Psoas muscle (tissue), 8 donors: ENCODE results near the gene TCHP. TPM values are rescaled to one million over a fixed set of nuclear protein-coding genes. Genes with fewer than 3 reads are reported as not detected.

Experiments
- ATAC-seq, 4 donors: fragments of 200-7000 bp; cut with Tn5 transposase; one replicate each; pipeline ENCODE4 v1.9.1; 2020; ENCODE audit warnings: moderate library complexity in 3 of 4, mild to moderate bottlenecking in 2 of 4
- DNase-seq, 2 donors: peaks; one replicate each; pipeline ENCODE4 v3.0.0-alpha.2; 2020
- H3K27ac ChIP-seq: fragments of 200-600 bp; one replicate; pipeline ENCODE4 v1.8.0; 2022
- H3K27me3 ChIP-seq, 3 donors: fragments of 200-600 bp in 1 of 3; one replicate each; pipeline versions ENCODE4 v1.6.1 to v1.8.0; 2013 to 2022; ENCODE audit warnings: low read length in 2 of 3, mild to moderate bottlenecking in 2 of 3, moderate library complexity in 1 of 3; ENCODE audit not compliant: insufficient read depth in 3 of 3
- H3K36me3 ChIP-seq, 2 donors: fragments of 200-600 bp in 1 of 2; one replicate each; pipeline versions ENCODE4 v1.6.1 to v1.8.0; 2013 to 2022; ENCODE audit warnings: low read depth in 1 of 2, mild to moderate bottlenecking in 1 of 2, moderate library complexity in 1 of 2; ENCODE audit not compliant: insufficient read depth in 1 of 2
- H3K4me1 ChIP-seq: fragments of 200-600 bp; one replicate; pipeline ENCODE4 v1.8.0; 2022
- H3K4me3 ChIP-seq: fragments of 200-600 bp; one replicate; pipeline ENCODE4 v1.8.0; 2022; ENCODE audit warnings: mild to moderate bottlenecking
- H3K9me3 ChIP-seq: fragments of 200-600 bp; one replicate; pipeline ENCODE4 v1.8.0; 2022
- WGBS, 3 donors: extraction: QIAGEN DNeasy Blood & Tissue Kit; methylation state at CpG; one replicate each; pipeline versions ENCODE4 v1.1.6 to v1.1.7; 2013; 5-methylcytosine and 5-hydroxymethylcytosine counted together
- intact Hi-C, 2 donors: fragments of 100-400 bp; cut with DNase I; formaldehyde crosslinking; loops; one replicate each; pipeline versions ENCODE4 v1.11.0 to v1.14.2; 2022
- polyA plus RNA-seq, 3 donors: library from polyadenylated mRNA; stranded (reverse); fragments of 200-250 nt; gene quantifications; one replicate each; pipeline ENCODE4 v1.2.3, GENCODE V29; 2013
- total RNA-seq, 4 donors: library from RNA; stranded (reverse); fragmentation: NEBNext Ultra II Directional in 2 of 4; extraction: Animal tissue kit (Norgen Biotek cat#: 25700) in 2 of 4; gene quantifications; one replicate each; pipeline versions ENCODE4 v1.2.1 to v1.2.4, GENCODE V29; 2021 to 2023
- TF ChIP-seq, protein P1 (sequence below): fragments of 200-600 bp; IDR thresholded peaks from one replicate; pipeline ENCODE4 v1.8.0; 2022; ENCODE audit warnings: antibody characterized with exemption
- donor health status: healthy with polysubstance abuse.
- donor health status: DM: no; HTN: no; CAD: no; lungs with moderate emphysema.
- donor health status: Bipolar disorder and iron deficiency.
- donor health status: healthy.
- donor health status: DM: yes; HTN: yes; CAD: no.
- donor health status: DM: no; HTN: no; CAD: no.
- donor health status: DM: no; HTN: no; CAD: no.
- donor health status: DM: yes; HTN: yes; CAD: no.

Gene TCHP
- total and polyA plus RNA-seq, 7 donors, result 4.5 to 14.8 (median 8.2) TPM

DNA sequence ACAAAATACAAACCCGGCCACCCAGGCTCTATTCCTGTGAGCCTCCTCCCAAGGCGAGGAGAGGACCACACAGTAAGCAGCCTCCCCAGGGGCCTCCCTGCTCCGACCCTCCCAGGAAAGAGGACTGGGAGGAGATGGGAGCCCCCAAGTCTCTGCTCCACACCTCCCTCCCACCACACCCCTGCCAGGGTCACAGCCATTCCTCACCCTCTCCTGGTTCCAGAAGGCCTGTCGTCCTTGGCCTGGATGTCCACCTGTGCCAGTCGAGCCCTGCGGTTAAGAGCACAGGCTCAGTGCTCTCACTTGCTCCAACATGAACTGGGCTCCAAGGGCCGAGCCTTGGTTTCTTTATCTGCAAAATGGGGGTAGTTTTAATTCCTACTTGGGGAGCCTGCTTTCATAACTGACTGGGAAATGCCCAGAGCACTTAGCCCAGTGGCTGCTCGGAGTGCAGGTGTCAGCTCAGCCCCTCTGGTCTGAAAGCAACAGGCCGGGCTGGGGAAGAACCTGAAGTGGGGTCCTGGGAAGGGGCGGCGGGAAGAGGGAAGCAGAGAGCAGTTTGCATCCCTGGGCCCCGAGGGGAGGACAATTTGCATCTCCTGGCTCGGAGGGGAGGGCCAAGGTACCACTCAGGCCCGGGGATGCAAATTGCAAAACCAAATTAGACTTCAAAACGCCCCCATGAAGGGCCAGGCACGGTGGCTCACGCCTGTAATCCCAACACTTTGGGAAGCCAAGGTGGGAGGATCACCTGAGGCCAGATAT lies 23.6 kb downstream of the TCHP start:
- intact Hi-C loops, result no loop called here
- H3K36me3 ChIP-seq, result peaks cover 3 to 51% of the 10 kb centered on the region in 2 donors
- ATAC-seq (no peak), DNase-seq (no peak)
- H3K27ac ChIP-seq, result no peak overlapping the region
- WGBS, 3 donors, result 76 to 83% (median 80%) methylated on average over 17 of the region's 17 CpGs
- peaks cover 8% of the 10 kb centered on the region for H3K4me1 ChIP-seq
- H3K9me3 ChIP-seq, result no peaks in the 10 kb centered on the region
- no peaks in the 10 kb centered on the region for H3K27me3 ChIP-seq
- TF ChIP-seq, protein P1, sequence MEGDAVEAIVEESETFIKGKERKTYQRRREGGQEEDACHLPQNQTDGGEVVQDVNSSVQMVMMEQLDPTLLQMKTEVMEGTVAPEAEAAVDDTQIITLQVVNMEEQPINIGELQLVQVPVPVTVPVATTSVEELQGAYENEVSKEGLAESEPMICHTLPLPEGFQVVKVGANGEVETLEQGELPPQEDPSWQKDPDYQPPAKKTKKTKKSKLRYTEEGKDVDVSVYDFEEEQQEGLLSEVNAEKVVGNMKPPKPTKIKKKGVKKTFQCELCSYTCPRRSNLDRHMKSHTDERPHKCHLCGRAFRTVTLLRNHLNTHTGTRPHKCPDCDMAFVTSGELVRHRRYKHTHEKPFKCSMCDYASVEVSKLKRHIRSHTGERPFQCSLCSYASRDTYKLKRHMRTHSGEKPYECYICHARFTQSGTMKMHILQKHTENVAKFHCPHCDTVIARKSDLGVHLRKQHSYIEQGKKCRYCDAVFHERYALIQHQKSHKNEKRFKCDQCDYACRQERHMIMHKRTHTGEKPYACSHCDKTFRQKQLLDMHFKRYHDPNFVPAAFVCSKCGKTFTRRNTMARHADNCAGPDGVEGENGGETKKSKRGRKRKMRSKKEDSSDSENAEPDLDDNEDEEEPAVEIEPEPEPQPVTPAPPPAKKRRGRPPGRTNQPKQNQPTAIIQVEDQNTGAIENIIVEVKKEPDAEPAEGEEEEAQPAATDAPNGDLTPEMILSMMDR, result no peak
- no peak overlapping the region for H3K4me3 ChIP-seq

DNA sequence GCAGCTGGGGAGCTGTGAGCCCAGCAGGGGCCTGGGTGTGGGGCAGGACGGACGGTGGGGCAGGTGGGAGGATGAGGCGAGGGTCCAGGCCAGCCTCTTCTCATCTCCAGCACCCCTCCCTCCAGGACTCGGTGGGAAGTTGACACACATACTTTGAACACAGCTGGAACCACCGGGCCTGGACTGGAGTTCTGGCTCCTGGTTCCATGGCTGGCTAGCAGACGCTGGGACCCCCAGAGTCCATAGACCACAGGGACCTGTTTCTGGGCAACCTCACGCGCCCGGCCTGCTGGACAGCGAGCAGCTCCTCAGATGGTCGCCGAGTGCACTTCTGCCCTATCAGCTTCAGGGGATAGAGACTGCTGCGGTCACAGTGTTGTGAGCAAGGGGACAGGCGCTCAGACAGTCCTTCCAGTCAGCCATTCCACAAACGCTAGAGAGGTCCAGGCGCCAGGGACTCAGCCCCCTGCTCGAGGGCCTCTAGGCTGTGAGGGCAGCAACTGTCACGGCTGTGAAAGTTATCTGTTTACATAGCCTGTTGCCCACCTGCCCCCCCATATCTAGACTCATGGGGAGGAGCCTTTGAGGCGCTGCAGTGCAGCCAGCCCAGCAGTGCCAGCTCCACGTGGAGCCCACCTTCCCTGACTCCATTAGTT lies 25.2 kb downstream of the TCHP start:
- DNase-seq, result no peak
- no peaks in the 10 kb centered on the region for H3K27me3 ChIP-seq
- no peaks in the 10 kb centered on the region for H3K9me3 ChIP-seq
- no peak for ATAC-seq
- peaks cover 3 to 48% of the 10 kb centered on the region in 2 donors for H3K36me3 ChIP-seq
- TF ChIP-seq, protein P1, result no peak
- H3K27ac ChIP-seq, result no peak overlapping the region
- H3K4me1 ChIP-seq, result peaks cover 8% of the 10 kb centered on the region
- H3K4me3 ChIP-seq, result no peak overlapping the region
- 63 to 72% (median 71%) methylated on average over 20 of the region's 20 CpGs for WGBS, 3 donors
- intact Hi-C loops, result no loop called here

DNA sequence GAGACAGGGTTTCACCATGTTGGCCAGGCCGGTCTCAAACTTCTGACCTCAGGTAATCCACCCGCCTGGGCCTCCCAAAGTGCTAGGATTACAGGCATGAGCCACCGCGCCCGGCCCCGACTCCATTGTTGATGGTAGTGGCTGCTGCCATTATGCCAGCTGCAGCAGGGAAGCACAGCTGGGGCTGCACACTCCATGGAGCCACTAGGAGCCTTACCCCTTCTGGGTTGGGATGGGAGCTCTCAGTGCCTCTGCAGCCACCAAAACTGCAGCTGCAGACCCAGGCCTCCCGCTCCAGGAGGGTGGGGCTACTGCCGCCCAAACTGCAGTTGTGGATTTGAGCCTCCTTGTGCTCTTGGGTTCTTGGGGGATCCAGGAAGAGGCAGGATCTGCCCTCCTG lies 25.9 kb downstream of the TCHP start:
- no peak overlapping the region for H3K27ac ChIP-seq
- intact Hi-C loops, result no loop called here
- H3K9me3 ChIP-seq, result no peaks in the 10 kb centered on the region
- TF ChIP-seq, protein P1, result no peak
- no peak for ATAC-seq
- WGBS, 3 donors, result 80 to 91% (median 88%) methylated on average over 8 of the region's 8 CpGs
- no peak for DNase-seq
- H3K36me3 ChIP-seq, result peaks cover 3 to 48% of the 10 kb centered on the region in 2 donors
- no peaks in the 10 kb centered on the region for H3K27me3 ChIP-seq
- H3K4me3 ChIP-seq, result no peak overlapping the region
- H3K4me1 ChIP-seq, result peaks cover 8% of the 10 kb centered on the region

- TF ChIP-seq, protein P1, result no peak
- DNase-seq (no peak), ATAC-seq (no peak)
- H3K4me3 ChIP-seq, result no peak overlapping the region
- H3K4me1 ChIP-seq, result peaks cover 8% of the 10 kb centered on the region
- peaks cover 9 to 49% of the 10 kb centered on the region in 2 donors for H3K36me3 ChIP-seq
- no peaks in the 10 kb centered on the region for H3K27me3 ChIP-seq
- H3K27ac ChIP-seq, result no peak overlapping the region
- WGBS, 3 donors, result 78 to 86% (median 79%) methylated on average over 11 of the region's 11 CpGs
- intact Hi-C loops, result no loop called here
- H3K9me3 ChIP-seq, result no peaks in the 10 kb centered on the region
Observed at GRCh38 chr12:109926488-109927210, 26.6 kb downstream of the TCHP start.
